Measurements from ENCODE around the gene SLC48A1.

DNA sequence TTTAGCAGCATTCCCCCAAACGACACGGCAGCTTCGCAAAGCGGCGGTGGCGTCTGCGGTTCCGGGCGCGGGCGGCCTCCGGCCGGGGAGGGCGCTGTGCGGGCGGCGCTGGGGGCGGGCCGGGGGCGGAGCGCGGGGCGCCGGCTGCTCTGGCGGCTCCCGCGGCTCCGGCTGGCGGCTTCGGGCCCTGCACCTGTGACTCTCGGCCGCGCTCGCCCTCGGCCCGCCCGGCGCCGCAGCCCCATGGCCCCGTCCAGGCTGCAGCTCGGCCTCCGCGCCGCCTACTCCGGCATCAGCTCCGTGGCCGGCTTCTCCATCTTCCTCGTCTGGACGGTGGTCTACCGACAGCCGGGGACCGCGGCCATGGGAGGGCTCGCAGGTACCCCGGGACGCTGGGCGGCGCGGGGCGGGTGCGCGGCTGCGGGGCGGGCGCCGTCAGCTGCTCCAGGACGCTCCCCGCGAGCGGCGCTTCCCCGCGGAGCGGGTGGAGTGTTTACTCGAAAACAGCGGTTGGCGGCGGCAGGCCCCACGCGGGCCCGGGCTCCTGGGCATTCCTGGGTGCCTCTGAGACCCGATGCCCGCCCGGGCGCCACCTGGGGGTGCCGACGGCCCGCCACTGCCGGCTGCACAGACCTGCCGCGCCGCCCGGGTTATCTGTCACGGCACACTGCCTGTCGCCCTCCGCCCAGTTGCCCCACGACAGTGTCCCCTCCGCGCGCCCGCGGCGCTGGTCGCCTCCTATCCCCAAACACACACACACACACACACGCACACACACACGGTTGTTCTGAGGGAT lies at the start of gene SLC48A1:
- TF ChIP-seq, protein P1, sequence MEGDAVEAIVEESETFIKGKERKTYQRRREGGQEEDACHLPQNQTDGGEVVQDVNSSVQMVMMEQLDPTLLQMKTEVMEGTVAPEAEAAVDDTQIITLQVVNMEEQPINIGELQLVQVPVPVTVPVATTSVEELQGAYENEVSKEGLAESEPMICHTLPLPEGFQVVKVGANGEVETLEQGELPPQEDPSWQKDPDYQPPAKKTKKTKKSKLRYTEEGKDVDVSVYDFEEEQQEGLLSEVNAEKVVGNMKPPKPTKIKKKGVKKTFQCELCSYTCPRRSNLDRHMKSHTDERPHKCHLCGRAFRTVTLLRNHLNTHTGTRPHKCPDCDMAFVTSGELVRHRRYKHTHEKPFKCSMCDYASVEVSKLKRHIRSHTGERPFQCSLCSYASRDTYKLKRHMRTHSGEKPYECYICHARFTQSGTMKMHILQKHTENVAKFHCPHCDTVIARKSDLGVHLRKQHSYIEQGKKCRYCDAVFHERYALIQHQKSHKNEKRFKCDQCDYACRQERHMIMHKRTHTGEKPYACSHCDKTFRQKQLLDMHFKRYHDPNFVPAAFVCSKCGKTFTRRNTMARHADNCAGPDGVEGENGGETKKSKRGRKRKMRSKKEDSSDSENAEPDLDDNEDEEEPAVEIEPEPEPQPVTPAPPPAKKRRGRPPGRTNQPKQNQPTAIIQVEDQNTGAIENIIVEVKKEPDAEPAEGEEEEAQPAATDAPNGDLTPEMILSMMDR (IDR thresholded peaks at IDR 0.05) = peak in 2 of 3 experiments; percentile 5 to 38
- TF ChIP-seq POLR2A (IDR thresholded peaks at IDR 0.05) = no peak
